Measurements from ENCODE around the gene CEP131. TPM values are rescaled to one million over a fixed set of nuclear protein-coding genes. Genes with fewer than 3 reads are reported as not detected.

The CEP131 gene
- total RNA-seq, 1 donor from 2014 or later: 35.1 TPM

DNA sequence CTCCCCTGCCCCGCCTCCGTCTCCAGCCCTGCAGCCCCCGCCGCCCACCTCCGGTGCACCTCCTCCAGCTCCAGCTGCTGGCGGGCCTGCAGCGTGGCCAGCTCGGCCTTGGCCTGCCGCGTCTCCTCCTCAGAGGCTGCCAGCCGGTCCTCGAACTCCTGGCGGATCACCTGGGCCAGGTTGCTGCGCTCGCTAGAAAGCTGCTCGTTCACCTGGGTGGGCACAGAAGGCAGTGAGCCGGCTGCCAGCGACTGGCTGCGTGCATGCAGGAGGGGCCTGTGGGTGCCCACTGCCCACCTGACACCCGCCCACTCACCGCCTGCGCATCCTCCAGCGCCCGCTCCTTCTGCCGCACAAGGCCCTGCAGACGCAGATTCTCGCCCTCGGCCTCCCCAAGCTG lies 32.2 kb downstream of the CEP131 start:
- H3K36me3 Mint-ChIP-seq (ENCODE audit: unreplicated experiment): no peaks in the 10 kb centered on the region

GRCh38 chr17:81189670-81190530 lies 32.9 kb downstream of the CEP131 start:
- DNase-seq: no peak
- no peak overlapping the region for H3K4me3 Mint-ChIP-seq (ENCODE audit: unreplicated experiment)
- TF ChIP-seq CTCF (IDR thresholded peaks at IDR 0.05; ENCODE audit: partially characterized antibody, unreplicated experiment): no peak
- peaks cover 3% of the 10 kb centered on the region for H3K4me1 Mint-ChIP-seq (ENCODE audit: low read depth, unreplicated experiment)
- H3K36me3 Mint-ChIP-seq (ENCODE audit: unreplicated experiment): no peaks in the 10 kb centered on the region
- H3K27ac Mint-ChIP-seq (ENCODE audit: unreplicated experiment): no peak overlapping the region
- H3K9me3 Mint-ChIP-seq (ENCODE audit: unreplicated experiment): peaks cover 1% of the 10 kb centered on the region
- H3K27me3 Mint-ChIP-seq (ENCODE audit: unreplicated experiment): peaks cover 4% of the 10 kb centered on the region

More for the DNA sequence above, 32.2 kb downstream of the CEP131 start:
- TF ChIP-seq CTCF (IDR thresholded peaks at IDR 0.05; ENCODE audit: partially characterized antibody, unreplicated experiment): no peak
- H3K9me3 Mint-ChIP-seq (ENCODE audit: unreplicated experiment): peaks cover 1% of the 10 kb centered on the region
- H3K4me1 Mint-ChIP-seq (ENCODE audit: low read depth, unreplicated experiment): no peaks in the 10 kb centered on the region
- DNase-seq: no peak
- no peak overlapping the region for H3K27ac Mint-ChIP-seq (ENCODE audit: unreplicated experiment)
- H3K4me3 Mint-ChIP-seq (ENCODE audit: unreplicated experiment): no peak overlapping the region
- no peaks in the 10 kb centered on the region for H3K27me3 Mint-ChIP-seq (ENCODE audit: unreplicated experiment)

- H3K27ac Mint-ChIP-seq (ENCODE audit: unreplicated experiment): no peak overlapping the region
- H3K4me3 Mint-ChIP-seq (ENCODE audit: unreplicated experiment): no peak overlapping the region
- DNase-seq: no peak
- H3K4me1 Mint-ChIP-seq (ENCODE audit: low read depth, unreplicated experiment): peaks cover 6% of the 10 kb centered on the region
- peaks cover 1% of the 10 kb centered on the region for H3K9me3 Mint-ChIP-seq (ENCODE audit: unreplicated experiment)
- H3K27me3 Mint-ChIP-seq (ENCODE audit: unreplicated experiment): peaks cover 4% of the 10 kb centered on the region
- no peaks in the 10 kb centered on the region for H3K36me3 Mint-ChIP-seq (ENCODE audit: unreplicated experiment)
- TF ChIP-seq CTCF (IDR thresholded peaks at IDR 0.05; ENCODE audit: partially characterized antibody, unreplicated experiment): no peak
Observed at GRCh38 chr17:81189016-81189415, 33.7 kb downstream of the CEP131 start.

GRCh38 chr17:81188491-81188840 lies 34.3 kb downstream of the CEP131 start:
- Mint-ChIP-seq H3K27me3 (ENCODE audit: unreplicated experiment) (peaks cover 4% of the 10 kb centered on the region), H3K9me3 (ENCODE audit: unreplicated experiment) (peaks cover 1% of the 10 kb centered on the region), H3K4me1 (ENCODE audit: low read depth, unreplicated experiment) (peaks cover 6% of the 10 kb centered on the region), H3K4me3 (ENCODE audit: unreplicated experiment) (no peak overlapping the region), H3K36me3 (ENCODE audit: unreplicated experiment) (no peaks in the 10 kb centered on the region), H3K27ac (ENCODE audit: unreplicated experiment) (no peak overlapping the region)
- TF ChIP-seq CTCF (IDR thresholded peaks at IDR 0.05; ENCODE audit: partially characterized antibody, unreplicated experiment): no peak
- no peak for DNase-seq
